Cerebellar cortex (tissue), 1 donor: ENCODE measurements around the gene ATP7B.

Experiments
- DNase-seq: peaks from one replicate; pipeline ENCODE4 v3.0.0-alpha.2; 2015; ENCODE audit warnings: low spot score

ATP7B gene

DNA sequence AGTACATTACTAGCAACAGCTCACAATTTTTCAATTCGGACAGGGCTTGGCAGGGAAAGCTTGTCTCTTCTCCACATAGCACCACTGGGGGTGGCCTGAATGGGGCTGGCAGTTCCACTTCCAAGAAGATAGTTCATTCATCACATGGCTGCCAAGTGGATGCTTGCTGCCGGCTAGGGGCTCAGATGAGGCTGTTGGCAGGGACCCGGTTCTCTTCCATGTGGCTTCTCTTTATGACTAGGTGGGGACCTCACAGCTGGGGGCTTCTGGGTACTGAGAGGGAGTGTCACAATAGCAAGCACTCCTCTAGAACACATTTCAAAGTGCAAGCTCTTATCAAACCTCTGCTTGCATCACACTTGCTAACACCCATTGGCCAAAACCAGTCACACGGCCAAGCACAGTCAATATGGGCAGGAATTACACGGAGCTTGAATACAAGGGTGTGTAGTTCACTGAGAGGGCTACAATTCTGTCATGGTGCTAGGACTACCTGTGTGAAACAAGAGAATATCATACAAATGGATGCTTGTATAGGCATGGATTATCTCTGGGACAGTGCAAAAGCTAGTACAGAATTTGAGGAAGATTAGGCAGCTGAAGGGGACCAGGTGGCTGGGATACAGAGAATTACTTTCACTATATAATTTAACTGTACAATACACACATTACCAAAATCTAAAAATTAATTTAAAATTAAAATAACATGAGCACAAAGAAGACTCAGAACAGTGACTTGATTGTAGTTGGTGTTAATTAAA is 32.3 kb downstream of the ATP7B start:
- no peak for DNase-seq

DNA sequence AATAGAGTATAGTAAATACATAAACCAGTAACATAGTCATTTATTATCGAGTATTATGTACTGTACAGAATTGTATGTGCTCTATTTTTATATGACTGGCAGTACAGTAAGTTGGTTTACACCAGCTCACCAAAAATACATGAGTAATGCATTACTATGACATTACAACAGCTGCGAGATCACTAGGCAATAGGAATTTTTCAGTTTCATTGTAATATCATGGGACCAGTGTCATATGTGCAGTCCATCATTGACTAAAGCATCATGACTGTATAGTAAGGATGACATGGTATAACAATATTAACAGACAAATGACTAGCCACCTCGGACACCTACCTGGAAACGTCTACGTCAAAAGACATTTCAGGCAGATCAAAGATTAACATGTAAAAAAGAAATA is 33.6 kb downstream of the ATP7B start:
- no peak for DNase-seq

DNA sequence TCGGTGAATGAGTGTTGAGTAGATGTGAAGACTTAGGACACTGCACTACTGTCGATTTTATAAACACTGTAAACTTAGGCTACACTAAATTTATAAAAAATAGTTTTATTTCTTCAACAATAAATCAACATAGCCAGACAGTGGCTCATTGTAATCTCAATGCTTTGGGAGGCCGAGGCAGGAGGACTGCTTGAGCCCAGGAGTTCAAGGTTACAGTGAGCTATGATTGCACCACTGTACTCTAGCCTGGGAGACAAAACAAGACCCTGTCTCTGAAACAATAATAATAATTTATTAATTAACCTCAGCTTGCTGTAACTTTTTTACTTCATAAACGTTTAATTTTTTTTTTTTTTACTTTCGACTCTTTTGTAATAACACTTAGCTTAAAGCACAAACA is 34.4 kb downstream of the ATP7B start:
- DNase-seq: no peak

DNA sequence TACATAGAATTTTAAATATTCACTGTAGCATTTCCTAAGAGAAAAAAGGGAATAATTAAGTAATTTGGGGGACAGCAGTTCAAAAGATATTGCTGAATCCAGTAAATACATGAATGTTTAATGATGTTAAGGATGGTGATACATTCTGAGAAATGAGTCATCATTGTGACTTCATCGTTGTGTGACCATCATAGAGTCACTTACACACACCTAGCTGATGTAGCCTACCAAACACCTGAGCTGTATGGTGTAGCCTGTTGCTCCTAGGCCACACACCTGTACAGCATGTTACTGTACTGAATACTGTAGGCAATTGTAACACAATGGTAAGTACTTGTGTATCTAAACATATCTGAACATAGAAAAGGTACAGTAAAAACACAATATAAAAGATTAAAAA is 34.8 kb downstream of the ATP7B start:
- DNase-seq: no peak

DNA sequence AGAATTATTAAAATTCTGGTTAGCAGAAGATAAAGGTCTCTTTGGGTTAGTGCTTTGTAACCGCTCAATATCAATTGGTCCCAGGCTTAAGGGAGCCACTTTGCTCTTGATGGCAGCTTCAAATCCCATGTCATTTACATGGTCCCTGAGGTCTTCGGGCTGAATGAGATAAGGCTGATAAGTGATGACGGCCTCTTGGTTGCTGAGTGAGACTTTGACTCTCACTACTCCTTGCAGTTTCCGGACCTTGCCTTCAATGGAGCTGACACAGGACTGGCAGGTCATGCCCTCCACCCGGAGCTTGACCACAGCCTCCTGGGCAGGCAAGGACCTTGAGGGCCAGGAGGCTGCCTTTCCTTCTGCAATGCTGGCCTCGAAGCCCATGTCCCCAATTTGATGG is 36.8 kb downstream of the ATP7B start:
- no peak for DNase-seq

DNA sequence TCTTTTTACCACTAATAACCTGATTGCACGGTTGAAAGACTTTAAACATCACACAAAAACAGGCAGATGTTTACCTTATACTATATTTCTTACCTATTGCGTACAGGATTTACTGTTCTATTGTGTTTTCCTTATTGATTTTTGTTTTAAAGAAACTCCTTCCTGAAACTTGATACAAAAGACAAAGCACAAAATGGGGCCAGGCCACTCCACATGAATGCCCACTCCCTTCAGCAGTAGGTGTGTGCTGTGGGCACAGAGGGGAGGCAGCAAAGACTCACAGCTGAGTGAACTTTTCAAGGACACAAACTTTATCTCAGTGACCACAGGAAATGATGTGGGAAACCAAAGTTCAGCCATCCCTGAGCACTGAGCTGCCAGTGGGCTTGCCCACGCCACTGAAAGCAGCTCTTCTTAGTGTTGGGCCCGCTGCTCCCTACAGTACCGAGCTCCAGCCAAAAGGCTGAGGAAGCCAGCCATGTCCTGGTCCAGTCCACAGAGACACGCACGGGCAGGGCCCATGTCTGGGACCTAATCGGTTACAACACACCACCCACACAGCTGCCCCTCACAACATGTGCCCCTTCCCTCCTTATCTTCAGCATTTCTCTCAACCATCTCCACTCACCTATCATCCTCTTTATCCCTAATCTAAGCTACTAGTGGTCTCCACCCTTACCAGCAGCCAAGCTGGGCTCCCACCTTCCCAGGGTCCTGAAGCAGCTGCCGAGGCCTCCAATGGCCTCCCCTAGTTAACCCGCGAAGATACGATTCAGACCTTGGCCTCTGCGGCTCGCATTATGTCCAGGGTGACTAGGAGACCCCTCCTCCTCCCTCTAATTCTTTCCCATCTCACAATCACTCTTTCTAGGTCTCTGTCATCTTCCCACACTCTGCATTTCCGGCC is 39.5 kb downstream of the ATP7B start:
- DNase-seq: no peak

DNA sequence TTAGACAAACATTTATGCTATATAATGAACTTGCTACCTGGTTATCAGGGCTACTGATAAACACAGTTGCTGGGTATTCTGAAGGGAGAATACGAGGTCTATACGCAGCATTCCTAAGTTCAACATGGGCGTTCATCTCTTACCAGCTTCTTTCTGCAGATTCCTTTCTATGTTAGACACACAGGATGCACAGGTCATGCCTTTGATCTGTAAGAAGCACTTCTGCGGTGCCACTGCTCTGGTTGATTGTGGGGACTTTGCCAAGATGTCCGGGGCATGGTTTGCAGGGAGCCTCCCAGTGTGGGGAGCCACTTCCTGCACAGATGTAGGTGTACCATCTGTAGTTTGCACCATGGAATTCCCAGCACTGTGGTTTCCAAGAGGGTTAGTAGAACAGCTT is 40.9 kb downstream of the ATP7B start:
- DNase-seq: no peak

DNA sequence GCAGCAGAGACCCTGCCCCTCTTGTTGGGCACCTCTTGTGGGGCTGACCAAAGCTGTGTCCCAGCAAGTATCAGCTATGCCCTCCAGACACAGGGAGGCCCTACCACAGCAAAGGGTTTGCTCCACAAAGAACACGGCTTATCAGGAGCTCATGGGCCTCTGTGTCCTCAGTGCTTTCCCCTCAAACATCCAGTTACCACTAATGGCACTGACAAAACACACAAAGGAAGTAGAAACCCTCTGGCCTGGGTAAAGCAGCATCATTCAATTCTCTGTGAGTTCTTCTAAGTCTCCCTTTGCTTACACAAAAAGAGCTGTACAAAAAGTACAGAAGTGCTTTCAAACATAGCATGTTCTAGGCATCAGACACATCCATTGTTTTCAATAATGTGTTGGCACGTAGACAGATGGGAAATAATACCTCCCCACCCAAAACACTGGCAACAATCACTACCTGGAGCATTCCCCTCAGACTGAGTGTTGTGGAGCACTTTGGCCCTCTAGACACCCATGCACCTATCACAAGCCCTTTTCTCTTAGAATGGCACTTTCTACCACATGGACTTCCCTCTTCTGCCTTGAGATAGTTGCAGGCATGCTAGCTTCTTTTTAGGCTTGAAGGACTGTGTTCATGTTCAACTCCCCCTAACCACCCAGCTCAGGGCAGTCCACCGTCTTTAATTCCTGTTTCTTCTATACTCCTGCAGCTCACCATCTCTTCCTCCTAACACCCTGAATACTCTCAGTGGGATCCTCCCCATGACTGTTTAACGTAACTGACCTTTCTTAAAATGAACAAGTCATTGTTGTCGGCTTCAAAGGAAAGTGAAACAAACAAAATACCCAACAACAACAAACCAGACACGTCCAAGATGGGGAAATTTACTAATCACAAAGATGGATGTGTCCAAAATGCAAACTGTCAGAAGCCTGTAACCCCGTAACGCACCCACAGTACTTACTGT is 43.5 kb downstream of the ATP7B start:
- no peak for DNase-seq

DNA sequence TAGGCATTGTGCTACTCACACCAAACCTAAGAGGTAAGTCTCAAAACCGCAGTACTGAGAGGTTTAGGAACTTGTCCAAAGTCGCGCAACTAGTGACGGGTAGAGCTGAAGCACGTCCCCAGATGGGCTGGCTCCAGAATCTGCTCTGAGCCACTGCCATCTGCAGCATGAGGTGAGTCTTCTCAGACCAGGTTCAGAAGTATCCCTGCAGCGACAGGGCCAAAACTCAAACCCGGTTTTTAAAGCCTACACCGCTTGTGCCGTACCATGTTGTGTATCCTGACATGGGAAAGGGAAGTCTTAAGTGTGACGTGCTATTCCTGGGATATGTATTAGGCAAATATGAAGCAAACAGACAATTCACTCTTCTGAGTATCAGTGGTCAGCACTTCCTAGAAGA is 45.1 kb downstream of the ATP7B start:
- no peak for DNase-seq

DNA sequence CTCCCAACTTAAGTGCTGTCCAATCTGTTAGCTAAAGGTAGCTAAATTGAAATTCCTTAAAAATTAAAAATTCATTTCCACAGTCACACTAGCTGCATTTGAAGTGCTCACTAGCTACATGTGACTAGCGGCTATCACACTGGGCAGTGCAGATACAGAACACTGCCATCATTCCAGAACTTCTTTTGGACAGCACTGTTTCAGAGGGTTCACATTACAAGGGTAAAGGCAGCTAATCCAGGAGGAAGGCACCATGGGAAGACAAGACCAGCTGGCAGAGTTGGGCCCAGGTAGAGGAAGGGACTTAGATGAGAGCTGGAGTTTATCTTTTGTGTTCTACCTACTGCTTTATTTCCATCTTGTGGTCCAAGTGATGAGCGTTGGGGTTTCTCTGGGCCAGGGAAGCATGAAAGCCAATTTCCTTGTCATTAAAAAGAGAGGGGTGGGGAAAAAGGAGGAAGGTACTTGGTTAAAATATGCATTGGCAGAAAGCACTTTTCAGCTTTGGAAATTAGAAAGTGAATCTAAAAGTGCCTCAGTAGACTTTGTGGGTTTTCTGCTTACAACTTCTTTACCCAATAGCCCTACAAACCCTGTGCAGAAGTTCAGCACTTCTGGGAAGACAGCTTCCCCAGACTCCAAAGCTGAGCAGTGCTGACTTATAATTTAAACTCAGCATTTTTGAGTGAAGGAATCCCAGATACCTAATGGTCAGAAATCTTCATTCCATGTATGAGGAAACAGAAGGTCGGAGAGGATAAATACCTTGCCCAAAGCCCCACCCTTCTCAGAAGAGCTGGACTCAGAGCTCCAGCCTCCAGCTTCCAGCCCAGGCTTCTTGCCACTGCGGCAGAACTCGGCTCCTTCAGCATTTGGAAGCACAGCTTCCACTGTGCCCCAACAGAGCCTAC is 49.5 kb downstream of the ATP7B start:
- no peak for DNase-seq

DNA sequence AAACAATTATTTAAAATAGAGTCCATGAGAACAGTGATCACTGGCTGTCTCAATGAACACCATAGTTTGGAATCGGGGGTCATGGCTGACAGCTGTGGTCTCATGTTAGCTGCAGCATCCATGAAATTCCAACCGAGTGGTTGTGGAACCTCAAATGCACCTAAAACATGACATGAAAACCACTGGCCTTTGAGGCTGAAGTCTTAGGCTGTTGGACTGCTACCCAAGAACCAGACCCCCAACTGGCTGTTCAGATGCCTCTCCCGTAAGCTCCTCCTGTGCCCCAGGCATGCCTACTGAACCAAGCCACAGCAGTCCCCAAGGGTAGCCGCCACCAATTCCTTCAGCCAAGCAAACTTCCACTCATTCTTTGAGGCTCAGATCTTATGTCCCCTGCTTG is 50.5 kb downstream of the ATP7B start:
- DNase-seq: no peak

DNA sequence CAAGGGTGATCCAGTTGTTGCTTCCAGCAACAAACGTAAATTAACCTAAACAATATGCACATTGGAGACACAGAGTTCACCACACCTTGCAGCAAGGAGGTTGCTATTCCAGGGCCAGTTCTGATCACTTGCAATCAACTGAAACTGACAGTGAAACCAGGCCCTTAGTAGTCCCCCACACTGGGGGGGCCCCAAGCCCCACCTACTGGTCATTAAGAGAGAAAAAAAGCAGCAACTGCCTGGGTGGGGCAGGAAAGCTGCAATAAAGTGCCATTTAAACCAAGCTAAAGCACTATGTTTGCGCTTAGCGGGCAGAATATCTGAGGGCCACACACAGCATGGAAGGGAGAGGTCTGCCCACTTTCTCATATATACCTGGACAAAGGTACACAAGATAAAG is 51.5 kb downstream of the ATP7B start:
- DNase-seq: no peak

DNA sequence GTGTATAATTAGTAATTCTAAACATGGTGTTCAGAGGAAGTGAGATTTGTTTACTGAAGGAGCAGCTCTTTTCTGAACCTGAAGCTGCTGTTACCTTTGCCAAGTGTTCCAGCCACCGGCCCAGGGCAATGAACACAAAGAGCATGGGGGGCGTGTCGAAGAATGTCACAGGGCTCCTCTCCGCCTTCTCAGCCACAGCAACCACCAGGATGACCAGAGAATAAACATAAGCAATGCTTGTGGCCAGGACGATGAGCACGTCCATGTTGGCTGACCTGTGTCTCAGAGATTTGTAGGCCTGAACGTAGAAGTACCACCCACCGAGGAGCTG is 53.1 kb downstream of the ATP7B start:
- DNase-seq: no peak

DNA sequence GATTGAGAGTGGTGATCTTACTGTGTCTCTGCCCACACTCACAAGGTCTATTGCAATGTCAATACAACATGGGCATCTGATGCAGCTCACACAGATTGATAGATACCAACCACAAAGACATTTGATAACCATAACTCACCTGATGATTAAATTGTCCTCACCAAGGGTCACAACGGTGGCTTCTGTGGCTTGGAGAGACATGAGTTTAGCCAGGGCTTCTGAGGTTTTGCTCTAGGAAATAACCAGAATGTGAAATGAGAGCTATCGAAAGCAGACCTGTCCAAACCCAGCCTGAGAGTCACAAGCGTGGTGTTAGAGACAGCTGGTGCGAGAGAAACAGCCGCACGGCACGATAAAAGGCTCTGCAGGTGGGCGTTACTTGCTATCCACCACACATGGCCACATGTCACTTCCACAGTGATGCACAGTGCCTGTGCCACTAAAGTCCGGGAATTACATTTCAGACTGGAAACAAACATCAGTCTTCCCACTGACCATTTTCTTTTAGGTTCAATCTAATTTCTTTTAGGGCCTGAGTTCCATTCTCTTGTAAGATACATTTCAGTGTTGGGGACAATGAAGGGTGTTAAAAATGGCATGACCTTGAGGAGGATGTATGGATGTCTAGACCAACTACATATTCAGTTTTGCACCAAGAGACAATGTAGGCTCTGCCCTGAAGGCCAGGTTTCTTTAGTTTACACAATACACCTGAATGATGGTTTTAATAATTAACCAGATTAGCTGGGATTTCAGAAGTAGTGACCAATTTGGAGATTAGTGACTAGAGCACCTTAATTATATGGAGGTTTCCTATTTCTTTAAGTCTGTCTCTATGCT is 53.7 kb downstream of the ATP7B start:
- DNase-seq: no peak

DNA sequence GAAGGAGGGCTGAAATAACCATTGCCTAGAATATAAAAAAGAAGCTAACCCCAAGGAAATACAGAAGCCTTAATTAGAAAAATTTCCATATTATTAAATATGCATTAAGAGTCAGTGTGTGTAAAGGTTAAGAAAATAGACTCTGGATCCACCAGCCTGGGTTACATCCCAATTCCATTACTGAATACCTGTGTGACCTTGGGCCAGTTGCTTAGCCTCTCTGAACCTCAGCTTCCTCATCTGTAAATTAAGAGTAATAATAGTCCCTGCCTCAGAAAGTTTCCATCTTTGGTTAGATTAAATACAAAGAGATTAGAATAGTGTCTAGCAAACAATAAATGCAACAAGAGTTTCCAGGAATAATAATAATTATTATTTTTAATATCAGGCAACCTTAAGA is 54.5 kb downstream of the ATP7B start:
- no peak for DNase-seq

DNA sequence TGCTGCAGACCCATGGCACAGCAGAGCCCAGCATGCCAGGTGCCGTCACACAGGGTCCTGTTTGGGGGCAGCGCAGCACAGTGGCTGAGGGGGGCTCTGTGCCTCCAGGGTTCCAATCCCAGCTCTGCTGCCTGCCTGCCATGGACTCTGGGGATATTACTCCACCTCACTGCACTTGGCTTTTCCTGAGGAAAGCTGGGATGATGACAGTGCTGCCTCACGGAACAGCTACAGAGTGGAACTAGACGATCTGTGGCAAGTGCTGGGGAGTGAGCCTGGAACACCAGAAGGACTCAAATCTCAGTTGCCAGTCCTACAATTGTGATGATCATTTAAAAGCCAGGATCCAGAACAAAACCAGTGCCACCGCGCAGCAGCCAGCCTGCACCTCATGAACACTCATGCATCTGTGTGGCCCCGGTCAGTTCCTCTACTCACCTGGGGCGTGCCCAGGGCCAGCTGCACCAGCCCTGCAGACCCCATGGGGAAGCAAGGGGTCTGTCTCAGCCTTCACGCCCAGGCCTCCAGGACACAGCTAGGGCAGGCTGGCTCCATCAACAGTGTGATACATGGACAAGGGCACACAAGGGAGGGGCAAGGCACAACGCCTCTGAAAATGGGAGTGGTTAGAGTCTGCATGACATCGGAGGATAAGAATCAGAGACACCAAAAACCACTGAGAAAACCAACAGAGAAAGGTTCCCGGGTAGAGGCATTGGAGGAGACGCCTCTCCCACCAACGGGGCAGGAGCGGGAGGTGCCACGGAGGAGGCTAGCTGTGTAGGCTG is 55.2 kb downstream of the ATP7B start:
- DNase-seq: peak; percentile 73

DNA sequence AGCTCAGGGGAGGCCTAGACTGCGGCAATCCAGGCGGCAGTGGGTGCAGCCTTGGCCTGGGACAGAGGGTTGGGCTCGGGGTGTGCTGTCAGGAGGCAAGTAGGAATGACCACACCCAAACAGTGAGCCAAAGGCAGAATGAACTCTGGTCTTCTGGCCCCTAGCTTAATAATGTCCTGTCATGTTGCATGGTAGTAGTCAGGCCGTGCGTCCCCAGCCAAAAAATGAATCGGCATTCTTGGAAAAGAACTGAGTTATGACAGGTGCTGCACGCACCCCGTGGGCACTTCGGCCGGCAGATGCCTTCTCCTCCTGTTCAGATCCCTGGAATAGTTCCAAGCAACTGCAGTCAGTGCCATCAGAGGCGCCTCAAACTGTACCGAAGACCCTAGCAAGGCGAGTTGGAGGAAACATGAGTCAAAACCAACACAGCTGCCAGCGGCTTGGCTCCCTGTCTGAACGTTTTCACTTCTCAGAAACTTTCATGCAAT is 55.9 kb downstream of the ATP7B start:
- DNase-seq: peak; percentile 81

DNA sequence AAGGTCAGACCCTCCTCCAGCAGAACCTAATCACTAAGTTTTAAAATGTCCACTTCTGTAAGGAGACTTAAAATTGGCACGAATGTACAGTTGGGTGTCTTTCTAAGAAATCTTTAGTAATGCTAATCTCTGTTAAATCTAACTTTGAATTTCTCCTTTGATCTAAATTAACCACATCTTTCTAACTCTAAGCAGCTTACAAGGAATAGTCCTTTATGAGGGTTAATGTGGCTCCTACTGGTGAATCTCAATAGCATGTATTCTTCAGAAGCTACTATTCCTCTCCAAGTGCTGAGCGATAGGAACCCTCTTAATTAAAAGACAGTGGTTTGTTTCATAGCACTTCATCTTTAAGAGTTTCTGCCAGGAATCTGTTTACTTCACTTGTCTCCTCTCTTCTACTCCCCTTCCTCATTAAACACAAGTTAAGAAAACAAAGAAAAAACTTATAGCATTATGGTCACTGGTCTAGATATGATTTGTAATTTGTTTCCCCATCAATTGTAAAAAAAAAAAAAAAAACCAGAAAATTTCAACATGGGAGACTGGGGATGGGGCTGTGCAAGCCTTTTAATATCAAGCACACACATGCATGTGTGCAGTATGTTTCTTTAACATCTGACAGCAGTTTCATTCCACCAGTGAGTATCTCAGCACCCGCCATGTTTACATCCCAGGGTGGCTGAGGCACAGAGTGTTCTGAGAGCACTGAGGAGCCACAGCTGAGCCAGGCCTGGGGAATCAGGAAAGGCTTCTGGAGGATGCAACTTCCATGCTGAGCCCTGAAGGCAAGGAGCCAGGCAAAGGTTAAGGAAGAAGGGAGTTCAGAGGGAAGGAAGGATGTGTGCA is 57.7 kb downstream of the ATP7B start:
- DNase-seq: no peak
